HL-60 (cell line): ENCODE measurements around the gene BTBD9.
"Not testable (repeated sequence)": the region's sequence is repeated elsewhere in the genome, so short reads cannot be mapped to it uniquely, and the experiment has no call there.

Experiments used
- GABPA ChIP-seq: IDR thresholded peaks from 2 replicates; pipeline ENCODE4 v1.6.1; 2012; ENCODE audit warnings: low read depth
- POLR2AphosphoS5 ChIP-seq: IDR thresholded peaks from 2 replicates; pipeline ENCODE4 v1.6.1; 2012; ENCODE audit warnings: low read depth
- SPI1 ChIP-seq: IDR thresholded peaks from 2 replicates; pipeline ENCODE4 v1.6.1; 2012; ENCODE audit warnings: low read depth, mild to moderate bottlenecking, borderline replicate concordance
- TF ChIP-seq, protein P1 (sequence below): IDR thresholded peaks from 2 replicates; pipeline ENCODE4 v1.6.1; 2012; ENCODE audit warnings: low read depth; ENCODE audit not compliant: insufficient replicate concordance
- TF ChIP-seq, protein P2 (sequence below): IDR thresholded peaks from one replicate; pipeline ENCODE4 v1.5.1; 2011; ENCODE audit warnings: low read length, control low read depth, inconsistent platforms; ENCODE audit not compliant: insufficient read depth

DNA sequence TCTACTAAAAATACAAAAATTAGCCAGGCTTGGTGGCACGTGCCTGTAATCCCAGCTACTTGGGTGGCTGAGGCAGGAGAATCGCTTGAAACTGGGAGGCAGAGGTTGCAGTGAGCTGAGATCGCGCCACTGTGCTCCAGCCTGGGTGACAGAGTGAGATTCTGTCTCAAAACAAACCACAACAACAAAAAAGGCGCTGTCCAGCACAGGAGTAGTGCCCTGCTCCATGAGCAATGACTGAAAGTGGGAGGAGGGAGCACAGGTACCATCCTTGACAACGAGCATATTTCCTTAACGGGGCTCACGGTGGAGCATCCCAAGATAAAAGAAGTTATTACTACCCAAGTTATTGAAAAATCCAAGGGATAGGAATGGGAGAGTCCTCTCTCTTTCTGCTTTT, 291.9 kb downstream of the BTBD9 start:
- TF ChIP-seq, protein P1, sequence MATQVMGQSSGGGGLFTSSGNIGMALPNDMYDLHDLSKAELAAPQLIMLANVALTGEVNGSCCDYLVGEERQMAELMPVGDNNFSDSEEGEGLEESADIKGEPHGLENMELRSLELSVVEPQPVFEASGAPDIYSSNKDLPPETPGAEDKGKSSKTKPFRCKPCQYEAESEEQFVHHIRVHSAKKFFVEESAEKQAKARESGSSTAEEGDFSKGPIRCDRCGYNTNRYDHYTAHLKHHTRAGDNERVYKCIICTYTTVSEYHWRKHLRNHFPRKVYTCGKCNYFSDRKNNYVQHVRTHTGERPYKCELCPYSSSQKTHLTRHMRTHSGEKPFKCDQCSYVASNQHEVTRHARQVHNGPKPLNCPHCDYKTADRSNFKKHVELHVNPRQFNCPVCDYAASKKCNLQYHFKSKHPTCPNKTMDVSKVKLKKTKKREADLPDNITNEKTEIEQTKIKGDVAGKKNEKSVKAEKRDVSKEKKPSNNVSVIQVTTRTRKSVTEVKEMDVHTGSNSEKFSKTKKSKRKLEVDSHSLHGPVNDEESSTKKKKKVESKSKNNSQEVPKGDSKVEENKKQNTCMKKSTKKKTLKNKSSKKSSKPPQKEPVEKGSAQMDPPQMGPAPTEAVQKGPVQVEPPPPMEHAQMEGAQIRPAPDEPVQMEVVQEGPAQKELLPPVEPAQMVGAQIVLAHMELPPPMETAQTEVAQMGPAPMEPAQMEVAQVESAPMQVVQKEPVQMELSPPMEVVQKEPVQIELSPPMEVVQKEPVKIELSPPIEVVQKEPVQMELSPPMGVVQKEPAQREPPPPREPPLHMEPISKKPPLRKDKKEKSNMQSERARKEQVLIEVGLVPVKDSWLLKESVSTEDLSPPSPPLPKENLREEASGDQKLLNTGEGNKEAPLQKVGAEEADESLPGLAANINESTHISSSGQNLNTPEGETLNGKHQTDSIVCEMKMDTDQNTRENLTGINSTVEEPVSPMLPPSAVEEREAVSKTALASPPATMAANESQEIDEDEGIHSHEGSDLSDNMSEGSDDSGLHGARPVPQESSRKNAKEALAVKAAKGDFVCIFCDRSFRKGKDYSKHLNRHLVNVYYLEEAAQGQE, result peak; percentile 85
- TF ChIP-seq POLR2AphosphoS5, GABPA, SPI1: not testable (repeated sequence)
- TF ChIP-seq, protein P2, sequence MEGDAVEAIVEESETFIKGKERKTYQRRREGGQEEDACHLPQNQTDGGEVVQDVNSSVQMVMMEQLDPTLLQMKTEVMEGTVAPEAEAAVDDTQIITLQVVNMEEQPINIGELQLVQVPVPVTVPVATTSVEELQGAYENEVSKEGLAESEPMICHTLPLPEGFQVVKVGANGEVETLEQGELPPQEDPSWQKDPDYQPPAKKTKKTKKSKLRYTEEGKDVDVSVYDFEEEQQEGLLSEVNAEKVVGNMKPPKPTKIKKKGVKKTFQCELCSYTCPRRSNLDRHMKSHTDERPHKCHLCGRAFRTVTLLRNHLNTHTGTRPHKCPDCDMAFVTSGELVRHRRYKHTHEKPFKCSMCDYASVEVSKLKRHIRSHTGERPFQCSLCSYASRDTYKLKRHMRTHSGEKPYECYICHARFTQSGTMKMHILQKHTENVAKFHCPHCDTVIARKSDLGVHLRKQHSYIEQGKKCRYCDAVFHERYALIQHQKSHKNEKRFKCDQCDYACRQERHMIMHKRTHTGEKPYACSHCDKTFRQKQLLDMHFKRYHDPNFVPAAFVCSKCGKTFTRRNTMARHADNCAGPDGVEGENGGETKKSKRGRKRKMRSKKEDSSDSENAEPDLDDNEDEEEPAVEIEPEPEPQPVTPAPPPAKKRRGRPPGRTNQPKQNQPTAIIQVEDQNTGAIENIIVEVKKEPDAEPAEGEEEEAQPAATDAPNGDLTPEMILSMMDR, result not testable (repeated sequence)
